GDM1 (cell line): ENCODE data around the gene FKTN.
A peak's percentile ranks its signal among the peaks of the same experiment; 100 is the strongest.

Source experiments
- DNase-seq: peaks from one replicate; lab custom pipeline; 2025; lab: John Stamatoyannopoulos, UW

FKTN gene

GRCh38 chr9:105633411-105633810, 75.5 kb downstream of the FKTN start:
- DNase-seq, result no peak

- no peak for DNase-seq
Measured at GRCh38 chr9:105636331-105636730, 78.4 kb downstream of the FKTN start.

DNA sequence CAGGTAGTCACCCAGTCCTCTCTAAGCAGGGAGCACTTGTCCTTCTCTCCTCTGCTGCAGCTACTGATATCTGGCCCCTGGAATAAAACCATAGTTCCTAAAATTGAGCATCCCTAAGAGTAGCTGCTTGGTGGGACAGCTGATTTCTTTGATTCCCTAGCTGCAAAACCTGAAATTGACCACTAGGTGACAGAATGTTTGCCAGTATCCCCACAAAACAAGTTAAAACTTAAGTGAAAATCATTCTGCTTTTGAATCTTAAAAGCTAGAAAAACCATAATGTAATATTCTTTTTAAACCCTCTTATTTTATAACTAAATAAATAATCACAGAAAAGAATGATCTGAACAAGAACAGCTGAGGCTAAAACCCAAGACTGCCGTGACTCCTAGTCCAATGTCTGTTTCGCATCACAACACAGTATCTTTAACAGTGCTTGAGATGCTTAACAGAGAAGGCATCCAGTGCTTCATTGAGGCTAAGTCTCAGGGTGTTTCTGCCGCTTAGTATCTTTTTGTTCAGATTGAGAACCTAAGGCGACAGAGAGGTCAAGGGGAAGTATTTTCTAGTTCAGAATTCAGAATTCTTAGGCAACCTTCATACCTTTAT, 80.0 kb downstream of the FKTN start:
- no peak for DNase-seq

DNA sequence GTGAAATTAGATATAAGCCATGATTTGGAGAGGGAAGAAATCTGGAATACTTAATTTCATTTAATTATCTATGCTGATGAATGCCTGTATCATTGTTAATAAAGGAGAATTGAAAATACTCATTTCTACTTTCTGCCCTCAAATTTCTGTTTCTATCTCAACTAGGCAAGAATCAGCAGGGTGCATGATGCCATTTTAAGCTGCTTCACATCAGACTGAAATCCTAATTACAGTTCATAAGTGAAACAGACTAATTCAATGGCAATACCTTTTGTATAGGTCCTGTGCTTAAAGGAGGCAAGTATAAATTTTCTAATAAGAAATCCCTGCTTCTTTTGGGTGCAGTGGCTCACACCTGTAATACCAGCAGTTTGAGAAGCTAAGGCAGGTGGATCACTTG, 82.0 kb downstream of the FKTN start:
- DNase-seq, result no peak

DNA sequence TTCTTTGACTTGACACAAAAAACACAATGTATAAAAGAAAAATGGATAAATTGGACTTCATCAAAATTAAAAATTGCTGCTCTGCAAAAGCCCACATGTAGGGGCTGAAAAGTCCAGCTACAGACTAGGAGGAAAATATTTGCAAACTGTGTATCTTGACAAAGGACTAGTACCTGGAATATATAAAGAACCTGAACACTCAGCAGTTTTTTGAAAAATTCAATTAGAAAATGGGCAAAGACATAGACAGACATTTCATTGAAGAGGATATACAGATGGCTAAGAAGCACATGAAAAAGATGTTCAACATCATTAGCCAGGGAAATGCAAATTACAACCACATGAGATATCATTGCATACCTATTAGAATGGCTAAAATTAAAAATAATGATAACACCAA, 85.9 kb downstream of the FKTN start:
- no peak for DNase-seq

DNA sequence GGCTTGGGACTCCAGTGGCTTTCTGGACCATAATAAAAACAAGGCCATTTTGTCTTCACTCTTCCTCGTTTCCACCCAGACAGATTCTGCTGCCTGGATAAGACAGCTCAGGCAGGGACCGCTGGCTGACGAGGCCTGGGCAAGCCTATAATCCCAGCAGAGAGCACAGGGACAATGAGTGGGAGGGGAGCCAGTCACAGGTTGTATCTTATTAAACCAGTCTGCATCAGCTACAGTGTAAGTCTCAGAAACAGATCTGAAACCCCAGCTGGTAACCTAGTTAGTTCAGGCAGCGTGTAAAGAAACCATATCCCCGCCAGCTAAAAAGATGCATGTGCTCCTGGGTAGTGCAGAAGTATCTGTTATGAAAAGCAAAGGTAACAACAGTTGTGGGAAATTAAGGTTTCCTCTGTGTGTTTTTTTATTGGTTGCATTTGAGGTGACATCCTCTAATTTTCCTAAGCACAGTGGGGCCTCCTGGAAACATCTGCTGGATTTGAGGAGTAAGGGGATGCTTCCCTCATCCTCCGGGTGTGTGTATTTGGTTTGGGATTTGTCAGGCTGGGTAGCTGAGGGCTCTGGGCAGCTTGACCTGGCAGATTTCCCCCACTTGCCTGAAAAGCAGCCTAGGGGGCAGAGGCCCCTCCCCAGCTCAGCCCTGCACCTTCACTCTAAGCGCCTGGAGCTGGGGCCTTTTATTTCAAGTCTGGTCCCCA, 89.1 kb downstream of the FKTN start:
- no peak for DNase-seq

GRCh38 chr9:105647595-105648349, 89.8 kb downstream of the FKTN start:
- DNase-seq, result no peak

GRCh38 chr9:105651806-105652205, 93.9 kb downstream of the FKTN start:
- DNase-seq, result no peak

- no peak for DNase-seq
Measured at GRCh38 chr9:105656131-105656921, 98.4 kb downstream of the FKTN start.

GRCh38 chr9:105658351-105658750, 100.4 kb downstream of the FKTN start:
- DNase-seq, result no peak

DNA sequence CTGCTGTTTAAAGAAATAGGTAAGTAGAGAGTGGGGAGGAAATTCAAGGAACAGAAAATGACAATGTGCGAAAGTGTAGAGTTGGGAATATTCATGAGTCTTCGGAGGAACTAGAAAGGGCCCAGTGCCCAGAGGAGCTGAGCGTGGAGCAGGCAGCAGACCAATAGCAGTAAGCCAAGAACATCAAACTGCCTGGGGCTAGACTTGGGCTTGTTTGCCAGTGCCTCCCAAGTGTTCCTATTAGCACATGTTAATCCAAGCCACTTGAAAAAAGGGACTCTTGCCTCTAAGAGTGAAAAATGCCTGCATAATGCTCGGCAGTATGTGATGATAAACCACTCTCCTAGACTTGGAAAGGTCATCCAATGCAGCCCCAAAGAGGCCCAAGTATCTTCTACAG, 103.1 kb downstream of the FKTN start:
- no peak for DNase-seq

DNA sequence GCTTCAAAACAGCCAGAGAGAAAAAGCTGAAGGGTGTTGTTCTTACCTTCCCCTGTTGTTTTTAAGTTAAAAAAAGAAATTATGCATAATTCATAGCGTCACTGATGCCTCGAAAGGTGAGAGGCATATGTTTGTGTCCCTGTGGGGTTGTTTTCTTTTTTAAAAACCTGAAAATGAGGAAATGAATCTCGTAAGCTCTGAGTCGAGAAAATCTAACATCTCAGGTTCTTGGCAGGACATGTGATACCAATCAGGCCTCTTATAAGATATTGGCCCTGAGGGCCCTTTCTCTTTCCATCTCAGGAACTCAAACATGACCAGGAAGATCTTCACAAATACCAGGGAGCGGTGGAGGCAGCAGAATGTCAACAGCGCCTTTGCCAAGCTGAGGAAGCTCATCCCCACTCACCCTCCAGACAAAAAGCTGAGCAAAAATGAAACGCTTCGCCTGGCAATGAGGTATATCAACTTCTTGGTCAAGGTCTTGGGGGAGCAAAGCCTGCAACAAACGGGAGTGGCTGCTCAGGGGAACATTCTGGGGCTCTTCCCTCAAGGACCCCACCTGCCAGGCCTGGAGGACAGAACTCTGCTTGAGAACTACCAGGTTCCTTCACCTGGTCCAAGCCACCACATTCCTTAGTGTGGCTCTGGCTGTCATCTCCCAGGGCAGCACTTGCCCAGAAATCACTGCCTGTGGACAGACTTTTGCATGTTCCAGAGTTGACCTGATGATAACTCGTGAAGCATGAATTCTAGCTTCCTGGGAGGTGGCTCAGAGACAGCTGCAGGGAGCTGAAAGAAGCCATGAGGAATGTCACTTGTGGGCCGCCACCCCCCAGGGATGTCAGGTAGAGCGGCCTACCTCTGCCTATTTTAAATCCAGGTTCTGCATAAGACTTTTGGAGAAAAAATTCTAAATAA, 104.5 kb downstream of the FKTN start, which contains the start of gene TAL2:
Gene TAL2, plus strand, starts transcription at position 274 of the 921 bp plus-strand sequence. Its CDS starts 40 bp downstream, at position 314.
- no peak for DNase-seq

DNA sequence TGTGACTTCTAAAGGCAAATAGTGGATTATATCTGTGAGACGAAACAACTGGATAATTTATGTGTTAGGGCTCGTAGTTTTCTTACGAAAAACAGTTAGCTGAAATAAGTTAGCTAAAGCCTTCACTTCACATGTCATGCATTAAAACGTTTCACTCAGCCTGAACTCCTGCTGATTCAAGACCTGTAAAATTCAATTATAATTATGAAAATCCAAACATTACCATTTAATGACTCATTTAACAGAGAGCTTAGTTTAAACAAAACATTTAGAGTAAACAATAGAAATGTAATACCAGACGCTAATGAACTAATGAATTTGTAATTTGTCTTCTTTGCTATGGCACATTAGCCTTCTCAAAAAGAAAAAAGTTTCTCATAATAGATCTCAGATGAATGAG, 106.0 kb downstream of the FKTN start:
- DNase-seq, result no peak

DNA sequence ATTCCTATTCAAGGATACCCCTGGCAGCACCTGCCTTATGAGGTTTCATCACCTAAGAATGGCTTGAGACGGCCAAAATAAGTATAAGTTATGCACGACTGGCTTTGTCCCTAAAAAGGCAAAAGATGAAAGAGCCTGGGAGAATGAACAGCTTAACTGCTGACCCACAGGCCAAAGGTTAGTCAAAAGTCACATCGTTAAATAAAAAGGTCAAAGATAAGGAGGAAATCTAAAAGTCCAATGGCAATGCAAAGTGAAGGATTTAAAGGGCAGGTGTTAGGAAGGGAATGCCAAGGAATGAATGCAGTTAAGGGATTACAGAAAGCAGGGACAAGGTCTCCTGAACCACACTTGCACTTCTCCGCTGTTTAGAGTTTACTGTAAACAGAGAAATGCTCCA, 109.9 kb downstream of the FKTN start:
- no peak for DNase-seq

DNA sequence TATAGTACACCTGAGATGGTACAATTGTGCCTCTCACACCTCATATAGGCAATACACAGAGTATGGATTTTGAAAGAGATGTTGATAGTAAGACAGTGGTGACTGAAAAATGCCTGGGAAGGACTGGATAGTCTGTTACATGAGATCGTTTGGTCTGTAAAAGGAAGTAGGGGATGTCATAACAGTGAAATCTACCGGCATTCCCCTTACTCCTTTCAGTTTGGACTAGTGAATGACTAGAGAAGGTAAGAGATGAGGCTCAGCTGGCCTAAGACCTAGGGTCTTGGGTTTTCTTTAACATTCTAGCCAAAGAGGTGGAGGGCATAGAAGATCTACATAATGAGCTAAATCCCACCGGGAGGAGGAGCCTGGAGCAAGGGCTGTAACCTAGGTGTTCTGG, 112.4 kb downstream of the FKTN start:
- no peak for DNase-seq

DNA sequence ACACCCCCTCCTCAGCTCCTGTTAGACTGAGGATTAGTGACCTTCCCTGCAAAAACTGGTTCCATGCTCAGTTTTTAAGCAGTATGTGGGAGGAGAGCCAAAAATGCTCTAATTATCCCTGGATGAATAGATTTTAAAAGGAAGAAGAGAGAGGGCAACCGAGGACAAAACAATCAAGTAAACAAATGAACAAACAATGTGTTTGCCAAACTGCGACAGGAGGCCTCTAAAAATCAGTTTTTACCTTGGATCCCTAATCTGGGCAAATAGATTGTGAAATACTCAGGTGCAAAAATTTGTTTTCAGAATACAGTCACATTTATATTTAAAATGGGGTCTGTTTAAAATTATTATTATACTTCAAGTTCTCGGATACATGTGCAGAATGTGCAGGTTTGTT, 112.8 kb downstream of the FKTN start:
- DNase-seq, result no peak

DNA sequence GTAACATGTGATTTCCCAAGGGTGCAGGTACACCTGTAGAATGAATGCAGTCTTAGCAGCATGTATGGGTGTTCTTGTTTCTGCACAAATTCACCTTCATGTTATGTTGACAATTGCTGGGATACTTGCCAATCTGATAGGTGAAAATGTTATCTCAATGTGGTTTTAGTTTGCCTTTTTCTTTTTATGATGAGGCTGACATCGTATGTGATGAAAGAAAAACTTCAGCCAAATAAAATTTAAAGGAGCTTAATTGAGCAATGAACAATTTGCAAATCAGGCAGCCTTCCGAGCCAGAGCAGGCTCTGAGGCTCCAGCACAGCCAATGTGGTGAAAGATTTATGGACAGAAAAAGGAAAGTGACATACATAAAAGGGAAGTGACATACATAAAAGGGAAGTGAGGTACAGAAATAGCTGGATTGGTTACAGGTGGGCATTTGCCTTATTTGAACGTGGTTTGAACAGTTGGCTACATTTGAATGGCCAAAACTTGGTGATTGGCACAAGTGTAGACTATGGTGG, 114.8 kb downstream of the FKTN start:
- DNase-seq, result peak; percentile 62

- peak; percentile 15 for DNase-seq
Measured at GRCh38 chr9:105673850-105674387, 116.0 kb downstream of the FKTN start.

- no peak for DNase-seq
Measured at GRCh38 chr9:105676351-105676923, 118.5 kb downstream of the FKTN start.

- DNase-seq, result no peak
Measured at GRCh38 chr9:105678163-105678562, 120.2 kb downstream of the FKTN start.
